GM12801 (cell line): Measurements from ENCODE around the gene ABCC1.

Source experiments
- TF ChIP-seq, protein P1 (sequence below): IDR thresholded peaks from one replicate; pipeline ENCODE4 v1.5.1; 2011; ENCODE audit warnings: control low read depth; ENCODE audit not compliant: insufficient read length; ENCODE audit errors: extremely low read depth

The ABCC1 gene

DNA sequence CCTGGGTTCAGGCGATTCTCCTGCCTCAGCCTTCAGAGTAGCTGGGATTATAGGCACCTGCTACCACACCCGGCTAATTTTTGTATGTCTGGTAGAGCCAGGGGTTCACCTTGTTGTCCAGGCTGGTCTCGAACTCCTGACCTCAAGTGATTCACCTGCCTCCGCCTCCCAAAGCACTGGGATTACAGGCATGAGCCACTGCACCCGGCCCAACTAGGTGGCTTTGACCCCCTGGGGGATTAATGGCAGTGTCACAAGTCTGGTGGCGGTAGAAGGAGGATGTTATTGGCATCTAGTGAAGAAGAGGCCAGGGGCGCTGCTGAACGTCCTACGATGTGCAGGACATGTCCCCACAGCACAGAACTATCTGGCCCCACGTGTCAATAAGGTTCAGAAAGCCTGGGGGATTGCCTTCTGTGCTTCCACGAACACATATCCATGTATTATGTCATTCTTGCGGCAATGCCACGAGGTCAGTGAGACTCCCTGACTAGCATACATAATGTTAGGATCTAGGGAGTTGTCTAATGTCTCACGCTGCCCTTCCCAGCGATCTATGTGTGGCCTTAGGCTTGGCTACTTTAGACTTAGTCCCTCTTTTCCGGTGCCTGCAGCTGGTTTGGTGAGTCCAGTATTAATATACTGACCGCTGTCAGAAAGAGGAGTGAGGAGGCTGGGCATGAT is 198.0 kb downstream of the ABCC1 start:
- TF ChIP-seq, protein P1, sequence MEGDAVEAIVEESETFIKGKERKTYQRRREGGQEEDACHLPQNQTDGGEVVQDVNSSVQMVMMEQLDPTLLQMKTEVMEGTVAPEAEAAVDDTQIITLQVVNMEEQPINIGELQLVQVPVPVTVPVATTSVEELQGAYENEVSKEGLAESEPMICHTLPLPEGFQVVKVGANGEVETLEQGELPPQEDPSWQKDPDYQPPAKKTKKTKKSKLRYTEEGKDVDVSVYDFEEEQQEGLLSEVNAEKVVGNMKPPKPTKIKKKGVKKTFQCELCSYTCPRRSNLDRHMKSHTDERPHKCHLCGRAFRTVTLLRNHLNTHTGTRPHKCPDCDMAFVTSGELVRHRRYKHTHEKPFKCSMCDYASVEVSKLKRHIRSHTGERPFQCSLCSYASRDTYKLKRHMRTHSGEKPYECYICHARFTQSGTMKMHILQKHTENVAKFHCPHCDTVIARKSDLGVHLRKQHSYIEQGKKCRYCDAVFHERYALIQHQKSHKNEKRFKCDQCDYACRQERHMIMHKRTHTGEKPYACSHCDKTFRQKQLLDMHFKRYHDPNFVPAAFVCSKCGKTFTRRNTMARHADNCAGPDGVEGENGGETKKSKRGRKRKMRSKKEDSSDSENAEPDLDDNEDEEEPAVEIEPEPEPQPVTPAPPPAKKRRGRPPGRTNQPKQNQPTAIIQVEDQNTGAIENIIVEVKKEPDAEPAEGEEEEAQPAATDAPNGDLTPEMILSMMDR, result no peak

DNA sequence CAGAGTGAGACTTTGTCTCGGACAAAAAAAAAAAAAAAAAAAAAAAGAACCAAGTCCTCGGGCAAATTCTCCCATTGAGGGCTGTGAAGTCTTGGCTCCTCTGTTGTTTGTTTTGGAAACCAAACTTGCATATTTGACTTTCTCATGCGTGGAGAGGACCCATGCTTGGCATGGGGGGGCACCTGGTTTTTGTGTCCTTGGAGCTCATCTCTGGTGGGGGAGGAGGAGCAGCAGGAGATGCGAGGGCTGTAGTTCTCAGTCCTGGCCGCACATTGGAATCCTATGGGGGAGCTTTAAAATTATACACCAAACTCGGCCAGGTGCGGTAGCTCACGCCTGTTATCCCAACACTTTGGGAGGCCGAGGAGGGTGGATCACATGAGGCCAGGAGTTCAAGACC is 199.3 kb downstream of the ABCC1 start:
- TF ChIP-seq, protein P1, result no peak

DNA sequence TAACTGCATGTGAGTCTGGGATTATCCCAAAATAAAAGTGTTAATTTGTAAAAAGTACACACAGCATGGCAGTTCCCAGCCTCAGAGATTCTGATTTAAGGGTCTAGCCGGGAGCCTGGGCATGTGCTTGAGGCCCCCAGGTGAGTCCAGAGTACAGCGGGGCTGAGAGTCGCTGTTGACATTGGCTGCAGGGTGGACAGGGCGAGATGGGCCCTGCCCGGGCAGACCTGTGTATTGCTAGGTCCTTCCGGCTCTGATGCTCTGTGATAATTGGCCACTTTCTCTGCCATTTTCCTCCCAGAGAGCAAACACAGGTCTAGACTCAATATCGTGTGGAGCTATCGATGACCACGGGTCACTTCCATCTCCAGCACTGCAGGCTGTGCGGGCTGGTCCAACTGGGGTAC is 200.3 kb downstream of the ABCC1 start:
- TF ChIP-seq, protein P1, result no peak

DNA sequence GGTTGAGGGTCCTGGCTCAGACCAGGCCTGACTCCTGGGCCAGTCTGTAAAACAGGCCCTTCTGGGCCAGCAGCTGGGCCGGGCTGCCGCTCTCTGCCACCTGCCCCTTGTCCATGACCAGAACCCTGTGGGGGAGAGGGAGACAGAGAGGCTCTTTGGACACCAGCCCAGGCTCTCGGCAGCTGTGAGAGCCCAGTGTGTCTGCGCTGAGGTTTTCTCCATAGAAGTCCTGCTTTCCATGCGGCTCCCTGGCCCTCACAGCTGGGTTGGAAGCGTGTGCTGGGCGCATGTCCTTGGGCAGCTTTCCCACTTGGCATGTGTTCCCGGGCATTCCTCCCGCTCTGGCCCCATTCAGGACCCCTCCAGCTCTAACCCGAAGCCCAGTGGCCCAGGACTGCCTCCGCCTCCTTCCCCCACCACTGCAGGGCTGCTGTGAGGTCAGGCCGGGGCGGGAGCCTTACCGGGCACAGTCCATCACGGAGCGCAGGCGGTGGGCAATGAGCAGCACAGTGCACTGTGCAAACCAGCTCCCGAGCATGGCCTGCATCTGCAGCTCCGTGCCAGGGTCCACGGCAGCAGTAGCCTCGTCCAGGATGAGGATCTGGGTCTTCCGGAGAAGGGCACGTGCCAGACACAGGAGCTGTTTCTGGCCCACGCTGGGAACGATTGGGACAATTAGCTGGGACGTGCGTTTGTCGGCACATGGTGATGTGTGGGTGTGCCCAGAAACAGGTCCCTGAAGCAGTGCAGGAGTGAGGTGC is 200.9 kb downstream of the ABCC1 start:
- TF ChIP-seq, protein P1, result no peak

DNA sequence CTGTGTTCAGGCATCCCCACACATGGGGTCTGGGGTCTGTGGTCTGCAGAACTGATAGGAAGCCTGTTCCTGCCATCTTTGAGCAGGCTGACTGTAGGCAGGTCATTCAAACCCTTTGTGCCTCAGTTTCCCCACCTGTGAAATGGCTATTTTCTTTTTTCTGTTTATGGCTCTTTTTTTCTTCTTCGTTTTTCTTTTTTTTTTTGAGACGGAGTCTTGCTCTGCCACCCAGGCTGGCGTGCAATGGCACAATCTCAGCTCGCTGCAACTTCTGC is 201.4 kb downstream of the ABCC1 start:
- TF ChIP-seq, protein P1, result no peak

DNA sequence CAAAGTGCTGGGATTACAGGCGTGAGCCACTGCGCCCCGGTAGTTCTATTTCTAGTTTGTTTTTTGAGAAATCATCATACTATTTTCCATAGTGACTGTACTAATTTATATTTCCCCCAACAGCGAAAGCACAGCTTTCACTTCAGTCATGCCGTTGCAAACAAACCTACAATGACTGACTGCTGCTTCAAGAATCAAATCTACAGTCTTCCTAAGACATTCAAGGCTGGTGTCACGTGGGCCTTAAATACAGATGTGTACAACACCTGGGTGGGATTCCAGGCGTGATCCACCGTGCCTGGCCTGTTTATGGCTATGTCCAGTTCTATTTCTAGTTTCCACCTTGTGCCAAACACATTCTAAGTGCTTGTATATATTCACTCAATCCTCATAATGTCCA is 201.9 kb downstream of the ABCC1 start:
- TF ChIP-seq, protein P1, result no peak

DNA sequence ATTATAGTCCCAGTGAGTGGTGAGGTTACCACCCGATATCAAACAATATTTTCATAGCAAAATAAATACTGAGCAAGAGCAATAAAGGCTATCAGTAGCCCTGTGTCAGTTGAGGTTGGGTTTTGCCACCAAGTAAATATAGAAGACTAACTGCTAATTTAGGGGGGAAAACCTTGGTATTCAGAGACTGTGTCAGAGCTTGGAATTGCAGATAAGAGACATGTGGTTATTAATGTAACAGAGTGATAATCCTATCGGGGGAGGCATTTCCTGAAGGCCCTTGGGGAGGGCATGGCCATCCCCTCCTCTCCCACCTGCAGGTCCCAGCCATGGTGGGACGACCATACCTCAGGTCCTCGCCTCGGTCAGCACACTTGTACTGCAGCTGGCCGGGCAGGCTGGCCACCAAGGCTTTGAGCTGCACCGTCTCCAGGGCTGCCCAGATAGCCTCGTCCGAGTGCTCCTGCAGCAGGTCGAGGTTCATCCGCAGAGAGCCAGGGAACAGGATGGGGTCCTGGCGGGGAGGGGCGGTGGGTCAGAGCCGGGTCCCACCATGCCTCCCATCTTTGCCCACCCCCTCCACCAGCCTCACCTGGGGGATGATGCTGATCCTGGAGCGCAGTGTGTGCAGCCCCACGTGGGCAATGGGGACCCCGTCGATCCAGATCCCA is 205.0 kb downstream of the ABCC1 start:
- TF ChIP-seq, protein P1, result no peak
